Ectodermal cell (in vitro differentiated cells): ENCODE data around the gene LRRTM3.
A peak's percentile ranks its signal among the peaks of the same experiment; 100 is the strongest.

ENCODE experiments used
- H3K27ac ChIP-seq: 2 replicates; pipeline ENCODE4 v1.7.0; 2013; ENCODE audit warnings: mild to moderate bottlenecking, low read depth, low read length; ENCODE audit not compliant: insufficient read depth, poor library complexity, severe bottlenecking
- H3K27me3 ChIP-seq: 2 replicates; pipeline ENCODE4 v1.7.0; 2013; ENCODE audit warnings: mild to moderate bottlenecking, low read length; ENCODE audit not compliant: insufficient read depth, control insufficient read depth, poor library complexity, severe bottlenecking
- H3K36me3 ChIP-seq: one replicate; pipeline ENCODE4 v1.7.0; 2013; ENCODE audit warnings: low read length; ENCODE audit not compliant: control insufficient read depth, insufficient read depth
- H3K4me1 ChIP-seq: one replicate; pipeline ENCODE4 v1.7.0; 2013; ENCODE audit warnings: low read length; ENCODE audit not compliant: control insufficient read depth, insufficient read depth
- H3K4me3 ChIP-seq: 2 replicates; pipeline ENCODE4 v1.7.0; 2013; ENCODE audit warnings: low read depth, low read length, control low read depth; ENCODE audit not compliant: insufficient read depth
- H3K9me3 ChIP-seq: 2 replicates; pipeline ENCODE4 v1.7.0; 2013; ENCODE audit warnings: mild to moderate bottlenecking, low read length, moderate library complexity; ENCODE audit not compliant: control insufficient read depth
- WGBS, 2 experiments: methylation state at CpG; one replicate each; pipeline ENCODE4 v1.1.7; 2013; ENCODE audit warnings: missing lambda C conversion rate in 2 of 2; 5-methylcytosine and 5-hydroxymethylcytosine counted together

LRRTM3 gene

DNA sequence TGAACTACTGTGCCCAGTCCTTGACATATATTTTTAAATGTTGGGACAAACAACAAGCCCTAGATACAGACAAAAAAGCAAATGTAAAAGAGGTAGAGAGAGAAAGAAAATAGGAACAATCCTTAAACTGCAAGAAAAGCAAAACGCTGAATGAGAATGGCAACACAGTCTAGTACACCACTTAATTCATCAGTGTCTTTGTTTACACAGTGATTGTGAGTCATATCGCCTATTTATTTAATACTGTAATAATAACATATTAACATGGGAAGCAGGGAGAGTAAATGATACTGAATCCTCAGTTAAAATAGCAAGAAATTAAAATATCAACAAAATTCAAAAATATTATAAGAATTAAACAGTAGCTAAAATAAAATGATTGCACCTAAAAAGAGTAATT is 9.8 kb upstream of the LRRTM3 start:
- WGBS, 2 experiments, result 90% methylated on average over 2 of the region's 2 CpGs; no CpG with 5 or more reads in 1 of the 2 experiments
- no peak overlapping the region for H3K4me3 ChIP-seq
- H3K9me3 ChIP-seq, result no peaks in the 10 kb centered on the region
- H3K4me1 ChIP-seq, result no peaks in the 10 kb centered on the region
- no peaks in the 10 kb centered on the region for H3K27me3 ChIP-seq
- no peak overlapping the region for H3K27ac ChIP-seq
- H3K36me3 ChIP-seq, result no peaks in the 10 kb centered on the region

DNA sequence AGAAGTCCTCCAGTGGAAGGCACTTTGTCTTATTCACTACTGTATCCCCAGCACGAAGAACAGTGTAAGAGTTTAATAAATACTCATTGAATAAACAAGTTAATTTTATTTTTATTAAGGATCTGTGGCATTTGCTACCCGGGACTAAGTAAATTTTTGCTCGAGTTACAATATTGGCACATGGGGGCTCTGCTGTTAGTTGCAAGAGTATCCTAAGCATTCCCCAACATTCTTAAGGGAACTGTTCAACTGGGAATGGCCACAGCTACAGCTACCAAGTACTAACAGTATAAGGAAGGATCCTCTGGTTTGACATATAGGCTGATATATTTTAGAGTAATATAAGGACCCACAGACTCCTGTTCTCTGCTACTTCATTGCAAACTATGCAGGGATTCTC is 8.7 kb upstream of the LRRTM3 start:
- WGBS, 2 experiments, result 47 to 65% methylated on average over 2 to 3 of the region's 3 CpGs
- H3K4me1 ChIP-seq, result no peaks in the 10 kb centered on the region
- no peaks in the 10 kb centered on the region for H3K9me3 ChIP-seq
- no peaks in the 10 kb centered on the region for H3K36me3 ChIP-seq
- H3K27me3 ChIP-seq, result no peaks in the 10 kb centered on the region
- H3K27ac ChIP-seq, result no peak overlapping the region
- H3K4me3 ChIP-seq, result no peak overlapping the region

DNA sequence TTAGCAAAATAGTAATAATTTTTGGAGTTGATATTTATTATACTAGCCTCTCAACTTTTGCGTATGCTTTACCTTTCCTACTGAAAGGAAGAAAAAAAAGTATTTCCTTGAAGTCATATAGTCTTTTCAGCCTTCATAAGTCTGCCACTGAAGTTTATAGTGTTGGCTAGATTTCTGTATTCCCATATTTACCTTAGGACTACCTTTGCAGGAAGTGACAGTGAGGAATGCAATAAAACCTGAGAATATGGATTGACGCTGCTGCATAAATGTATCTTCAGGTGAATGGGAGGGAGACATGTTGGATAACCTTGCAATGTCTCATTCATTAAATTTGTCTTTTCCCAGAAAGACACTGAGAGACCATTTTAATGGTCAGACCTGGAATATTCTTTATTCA is 6.6 kb upstream of the LRRTM3 start:
- Histone ChIP-seq H3K4me3 (no peak overlapping the region), H3K4me1 (no peaks in the 10 kb centered on the region), H3K27ac (no peak overlapping the region), H3K36me3 (no peaks in the 10 kb centered on the region), H3K9me3 (no peaks in the 10 kb centered on the region), H3K27me3 (no peaks in the 10 kb centered on the region)
- 91 to 98% methylated on average over 1 to 2 of the region's 2 CpGs for WGBS, 2 experiments

DNA sequence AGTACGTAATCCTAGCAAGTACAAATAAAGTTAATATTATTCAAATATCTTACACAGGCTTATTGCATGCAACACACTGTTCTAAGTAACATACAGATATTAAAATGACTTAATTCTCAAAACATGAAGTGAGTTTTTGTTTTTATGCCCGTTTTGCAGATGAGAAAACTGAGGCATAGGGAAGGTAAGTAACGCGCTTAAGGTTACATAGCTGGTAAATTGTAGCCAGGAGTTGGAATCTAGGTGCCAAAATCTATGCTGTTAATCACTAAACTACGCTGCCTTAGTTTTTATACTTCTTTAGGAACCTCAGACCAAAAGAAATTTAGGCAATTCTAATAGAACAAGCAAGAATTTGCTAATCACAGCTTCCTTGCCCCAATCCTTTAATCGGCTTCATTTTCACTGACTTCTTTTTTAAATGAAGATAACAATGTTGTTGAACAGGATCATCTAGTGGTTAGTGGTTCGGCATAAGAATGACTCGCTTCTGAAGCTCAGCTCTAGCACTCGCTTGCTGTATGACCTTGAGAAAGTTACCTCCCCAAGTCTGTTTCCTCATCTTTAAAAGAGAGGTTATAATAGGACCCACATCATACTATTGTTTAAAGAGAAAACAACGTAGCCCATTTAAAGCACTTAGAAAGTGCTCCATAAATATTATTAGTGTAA is 1.0 kb upstream of the LRRTM3 start:
- H3K27me3 ChIP-seq, result peaks cover 34% of the 10 kb centered on the region
- 66 to 71% methylated on average over 8 to 9 of the region's 10 CpGs for WGBS, 2 experiments
- H3K36me3 ChIP-seq, result no peaks in the 10 kb centered on the region
- no peaks in the 10 kb centered on the region for H3K9me3 ChIP-seq
- H3K27ac ChIP-seq, result no peak overlapping the region
- H3K4me1 ChIP-seq, result peaks cover 11% of the 10 kb centered on the region
- H3K4me3 ChIP-seq, result no peak overlapping the region

DNA sequence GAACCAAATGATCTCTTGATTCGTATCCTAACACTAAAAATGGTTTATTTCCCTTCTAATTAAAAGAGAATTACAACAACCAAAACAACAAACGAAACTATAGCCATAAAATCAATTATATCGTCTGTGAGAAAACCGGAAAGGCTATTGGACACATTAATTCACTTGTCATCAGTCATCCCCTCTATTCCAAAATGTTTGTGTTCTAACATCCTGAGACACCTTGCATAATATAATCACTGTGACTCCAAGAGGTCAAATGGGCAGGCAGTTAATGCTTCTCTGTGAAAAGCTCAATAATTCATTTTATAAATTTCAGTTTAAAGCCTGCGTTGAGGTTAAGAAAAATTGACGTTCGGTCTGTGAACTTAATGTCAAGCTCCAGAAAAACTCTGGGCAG is 463 bp upstream of the LRRTM3 start:
- Histone ChIP-seq H3K4me1 (peaks cover 11% of the 10 kb centered on the region), H3K9me3 (no peaks in the 10 kb centered on the region), H3K27me3 (peaks cover 34% of the 10 kb centered on the region), H3K36me3 (no peaks in the 10 kb centered on the region), H3K27ac (no peak overlapping the region), H3K4me3 (no peak overlapping the region)
- 46 to 53% methylated on average over 7 of the region's 7 CpGs for WGBS, 2 experiments

DNA sequence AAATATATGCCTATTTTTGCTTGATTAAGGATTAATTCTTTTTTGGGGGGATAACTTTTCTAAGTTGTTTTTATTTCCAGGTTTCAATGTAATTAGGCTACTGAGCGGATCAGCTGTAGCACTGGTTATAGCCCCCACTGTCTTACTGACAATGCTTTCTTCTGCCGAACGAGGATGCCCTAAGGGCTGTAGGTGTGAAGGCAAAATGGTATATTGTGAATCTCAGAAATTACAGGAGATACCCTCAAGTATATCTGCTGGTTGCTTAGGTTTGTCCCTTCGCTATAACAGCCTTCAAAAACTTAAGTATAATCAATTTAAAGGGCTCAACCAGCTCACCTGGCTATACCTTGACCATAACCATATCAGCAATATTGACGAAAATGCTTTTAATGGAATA is 1.0 kb downstream of the LRRTM3 start:
- 77 to 85% methylated on average over 5 of the region's 5 CpGs for WGBS, 2 experiments
- Histone ChIP-seq H3K27me3 (peaks cover 34% of the 10 kb centered on the region), H3K4me1 (peaks cover 11% of the 10 kb centered on the region), H3K27ac (no peak overlapping the region), H3K4me3 (no peak overlapping the region), H3K36me3 (no peaks in the 10 kb centered on the region), H3K9me3 (no peaks in the 10 kb centered on the region)

DNA sequence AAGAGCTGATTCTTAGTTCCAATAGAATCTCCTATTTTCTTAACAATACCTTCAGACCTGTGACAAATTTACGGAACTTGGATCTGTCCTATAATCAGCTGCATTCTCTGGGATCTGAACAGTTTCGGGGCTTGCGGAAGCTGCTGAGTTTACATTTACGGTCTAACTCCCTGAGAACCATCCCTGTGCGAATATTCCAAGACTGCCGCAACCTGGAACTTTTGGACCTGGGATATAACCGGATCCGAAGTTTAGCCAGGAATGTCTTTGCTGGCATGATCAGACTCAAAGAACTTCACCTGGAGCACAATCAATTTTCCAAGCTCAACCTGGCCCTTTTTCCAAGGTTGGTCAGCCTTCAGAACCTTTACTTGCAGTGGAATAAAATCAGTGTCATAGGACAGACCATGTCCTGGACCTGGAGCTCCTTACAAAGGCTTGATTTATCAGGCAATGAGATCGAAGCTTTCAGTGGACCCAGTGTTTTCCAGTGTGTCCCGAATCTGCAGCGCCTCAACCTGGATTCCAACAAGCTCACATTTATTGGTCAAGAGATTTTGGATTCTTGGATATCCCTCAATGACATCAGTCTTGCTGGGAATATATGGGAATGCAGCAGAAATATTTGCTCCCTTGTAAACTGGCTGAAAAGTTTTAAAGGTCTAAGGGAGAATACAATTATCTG is 1.6 kb downstream of the LRRTM3 start:
- no peaks in the 10 kb centered on the region for H3K9me3 ChIP-seq
- 92 to 94% methylated on average over 11 of the region's 11 CpGs for WGBS, 2 experiments
- H3K36me3 ChIP-seq, result no peaks in the 10 kb centered on the region
- H3K4me1 ChIP-seq, result peaks cover 11% of the 10 kb centered on the region
- H3K27me3 ChIP-seq, result peaks cover 34% of the 10 kb centered on the region
- H3K4me3 ChIP-seq, result no peak overlapping the region
- no peak overlapping the region for H3K27ac ChIP-seq

DNA sequence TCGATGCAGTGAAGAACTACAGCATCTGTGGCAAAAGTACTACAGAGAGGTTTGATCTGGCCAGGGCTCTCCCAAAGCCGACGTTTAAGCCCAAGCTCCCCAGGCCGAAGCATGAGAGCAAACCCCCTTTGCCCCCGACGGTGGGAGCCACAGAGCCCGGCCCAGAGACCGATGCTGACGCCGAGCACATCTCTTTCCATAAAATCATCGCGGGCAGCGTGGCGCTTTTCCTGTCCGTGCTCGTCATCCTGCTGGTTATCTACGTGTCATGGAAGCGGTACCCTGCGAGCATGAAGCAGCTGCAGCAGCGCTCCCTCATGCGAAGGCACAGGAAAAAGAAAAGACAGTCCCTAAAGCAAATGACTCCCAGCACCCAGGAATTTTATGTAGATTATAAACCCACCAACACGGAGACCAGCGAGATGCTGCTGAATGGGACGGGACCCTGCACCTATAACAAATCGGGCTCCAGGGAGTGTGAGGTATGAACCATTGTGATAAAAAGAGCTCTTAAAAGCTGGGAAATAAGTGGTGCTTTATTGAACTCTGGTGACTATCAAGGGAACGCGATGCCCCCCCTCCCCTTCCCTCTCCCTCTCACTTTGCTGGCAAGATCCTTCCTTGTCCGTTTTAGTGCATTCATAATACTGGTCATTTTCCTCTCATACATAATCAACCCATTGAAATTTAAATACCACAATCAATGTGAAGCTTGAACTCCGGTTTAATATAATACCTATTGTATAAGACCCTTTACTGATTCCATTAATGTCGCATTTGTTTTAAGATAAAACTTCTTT is 2.3 kb downstream of the LRRTM3 start:
- Histone ChIP-seq H3K4me3 (peak overlapping the region; percentile 2), H3K4me1 (peaks cover 11% of the 10 kb centered on the region), H3K27me3 (peaks cover 34% of the 10 kb centered on the region), H3K27ac (no peak overlapping the region), H3K36me3 (no peaks in the 10 kb centered on the region), H3K9me3 (no peaks in the 10 kb centered on the region)
- 50 to 56% methylated on average over 30 of the region's 30 CpGs for whole genome bisulfite sequencing, 2 experiments

DNA sequence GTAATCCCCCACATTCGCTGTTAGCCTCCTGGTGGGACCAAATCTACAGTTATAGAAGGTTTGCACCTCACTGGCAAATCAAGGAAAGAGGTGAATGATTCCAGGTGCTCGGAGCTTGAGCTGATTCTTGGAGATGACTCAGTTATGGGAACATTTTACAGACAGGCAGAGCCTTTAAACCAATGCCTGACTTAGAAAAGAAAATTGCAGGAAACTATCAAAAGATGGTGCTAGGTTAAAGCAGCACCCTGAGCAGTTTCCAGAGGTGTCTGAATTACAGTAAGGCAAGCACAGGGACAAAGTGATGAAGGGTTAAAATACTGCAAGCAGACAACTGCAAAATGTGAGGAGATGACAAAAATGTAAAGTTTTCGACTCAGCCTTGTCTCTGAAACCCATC is 2.9 kb downstream of the LRRTM3 start:
- Histone ChIP-seq H3K9me3 (no peaks in the 10 kb centered on the region), H3K36me3 (no peaks in the 10 kb centered on the region), H3K4me1 (peaks cover 11% of the 10 kb centered on the region), H3K4me3 (no peak overlapping the region), H3K27ac (no peak overlapping the region), H3K27me3 (peaks cover 34% of the 10 kb centered on the region)
- WGBS, 2 experiments, result 82 to 83% methylated on average over 3 of the region's 3 CpGs

DNA sequence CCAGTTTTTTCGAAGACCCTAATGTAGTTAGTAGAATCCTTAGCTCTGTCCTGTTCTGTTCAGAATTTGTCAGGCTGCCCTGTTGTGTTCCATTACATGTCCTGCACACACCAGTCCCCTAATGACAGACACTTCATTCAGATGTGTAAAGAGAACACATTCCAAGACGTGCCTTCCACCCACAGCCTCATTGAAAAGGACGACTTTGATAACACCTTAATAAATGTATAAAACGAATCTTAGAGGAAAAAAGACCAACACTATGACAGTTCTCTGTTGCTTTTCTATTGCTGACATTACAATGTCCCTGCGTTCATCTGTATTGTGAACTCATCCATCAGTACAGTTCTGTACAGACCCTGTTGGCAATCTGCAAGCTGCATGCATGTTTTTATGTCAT is 3.5 kb downstream of the LRRTM3 start:
- no peaks in the 10 kb centered on the region for H3K36me3 ChIP-seq
- no peaks in the 10 kb centered on the region for H3K9me3 ChIP-seq
- H3K27me3 ChIP-seq, result peaks cover 34% of the 10 kb centered on the region
- no peak overlapping the region for H3K4me3 ChIP-seq
- H3K27ac ChIP-seq, result no peak overlapping the region
- WGBS, 2 experiments, result 87 to 89% methylated on average over 5 of the region's 5 CpGs
- H3K4me1 ChIP-seq, result peaks cover 11% of the 10 kb centered on the region
